ENCODE measurements around the gene SERPINA10. TPM values are rescaled to one million over a fixed set of nuclear protein-coding genes. Genes with fewer than 3 reads are reported as not detected.

SERPINA10 gene
- total RNA-seq, 1 experiment from 2014 or later, result 7.3 TPM

DNA sequence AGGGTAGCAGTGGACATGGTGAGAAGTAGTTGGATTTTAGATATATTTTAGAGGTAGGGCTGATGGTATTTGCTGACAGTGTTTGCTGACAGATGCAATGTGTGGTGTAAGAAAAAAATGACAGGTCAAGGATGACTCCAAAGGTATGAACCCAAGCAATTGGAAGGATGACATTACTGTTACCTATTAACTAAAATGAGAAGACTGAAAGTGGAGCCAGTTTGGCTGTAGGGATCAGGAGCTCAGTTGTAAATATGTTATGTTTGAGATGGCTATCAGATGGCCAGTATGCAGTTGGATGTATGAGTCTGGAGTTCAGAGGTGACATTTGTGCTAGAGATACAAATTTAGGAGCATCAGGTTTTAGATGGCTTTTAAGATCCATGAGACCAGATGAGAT lies 47.5 kb upstream of the SERPINA10 start:
- Mint-ChIP-seq H3K27me3 (ENCODE audit: insufficient read depth, unreplicated experiment) (no peaks in the 10 kb centered on the region), H3K4me3 (ENCODE audit: unreplicated experiment) (no peak overlapping the region), H3K27ac (ENCODE audit: unreplicated experiment) (peak overlapping the region; percentile 9), H3K4me1 (ENCODE audit: low read depth, unreplicated experiment) (peaks cover 21% of the 10 kb centered on the region), H3K36me3 (ENCODE audit: insufficient read depth, unreplicated experiment) (no peaks in the 10 kb centered on the region), H3K9me3 (ENCODE audit: unreplicated experiment) (no peaks in the 10 kb centered on the region)
- peak in 1 of 2 experiments; percentile 47 for DNase-seq
- Histone ChIP-seq H3K36me3 (ENCODE audit: control insufficient read depth, insufficient read depth, low read length) (no peaks in the 10 kb centered on the region), H3K9me3 (no peaks in the 10 kb centered on the region), H3K27me3 (replicated peaks; ENCODE audit: control insufficient read depth, insufficient read depth, low read length) (no peaks in the 10 kb centered on the region), H3K4me1 (peaks cover 27% of the 10 kb centered on the region), H3K4me3 (ENCODE audit: low read depth, low read length) (no peak overlapping the region)
- ChIA-PET CTCF (no interaction called here), POLR2A (no interaction called here)
- TF ChIP-seq, protein P1, sequence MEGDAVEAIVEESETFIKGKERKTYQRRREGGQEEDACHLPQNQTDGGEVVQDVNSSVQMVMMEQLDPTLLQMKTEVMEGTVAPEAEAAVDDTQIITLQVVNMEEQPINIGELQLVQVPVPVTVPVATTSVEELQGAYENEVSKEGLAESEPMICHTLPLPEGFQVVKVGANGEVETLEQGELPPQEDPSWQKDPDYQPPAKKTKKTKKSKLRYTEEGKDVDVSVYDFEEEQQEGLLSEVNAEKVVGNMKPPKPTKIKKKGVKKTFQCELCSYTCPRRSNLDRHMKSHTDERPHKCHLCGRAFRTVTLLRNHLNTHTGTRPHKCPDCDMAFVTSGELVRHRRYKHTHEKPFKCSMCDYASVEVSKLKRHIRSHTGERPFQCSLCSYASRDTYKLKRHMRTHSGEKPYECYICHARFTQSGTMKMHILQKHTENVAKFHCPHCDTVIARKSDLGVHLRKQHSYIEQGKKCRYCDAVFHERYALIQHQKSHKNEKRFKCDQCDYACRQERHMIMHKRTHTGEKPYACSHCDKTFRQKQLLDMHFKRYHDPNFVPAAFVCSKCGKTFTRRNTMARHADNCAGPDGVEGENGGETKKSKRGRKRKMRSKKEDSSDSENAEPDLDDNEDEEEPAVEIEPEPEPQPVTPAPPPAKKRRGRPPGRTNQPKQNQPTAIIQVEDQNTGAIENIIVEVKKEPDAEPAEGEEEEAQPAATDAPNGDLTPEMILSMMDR (IDR thresholded peaks at IDR 0.05; ENCODE audit: insufficient read depth in 1 of 2, low read depth in 1 of 2, low read length in 1 of 2, severe bottlenecking in 1 of 2, unreplicated experiment in 1 of 2), result no peak
- BruUV-seq (replicated peaks), result no TSS peak
- intact Hi-C loops (cut with micrococcal nuclease; ENCODE audit: unreplicated experiment), result loop anchor here (1.0 to 2.0 kb wide), 2 partner anchors 21 to 48 kb away; partner anchors contain the start of gene SERPINA10

DNA sequence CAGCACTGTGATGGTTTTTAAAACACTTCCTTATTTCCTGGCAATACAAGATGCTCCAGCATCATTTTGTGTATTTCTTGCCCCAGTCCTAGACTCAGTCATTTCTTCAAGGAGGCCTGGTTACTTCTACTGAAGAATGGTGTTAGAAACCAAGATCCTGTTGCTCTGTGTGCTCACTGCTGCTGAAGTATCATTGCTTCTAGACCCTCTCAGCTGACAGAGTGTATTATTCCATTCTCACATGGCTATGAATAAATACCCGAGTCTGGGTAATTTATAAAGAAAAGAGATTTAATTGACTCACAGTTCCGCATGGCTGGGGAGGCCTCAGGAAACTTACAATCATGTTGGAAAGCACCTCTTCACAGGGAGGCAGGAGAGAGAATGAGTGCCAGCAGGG lies 45.0 kb upstream of the SERPINA10 start:
- no peak overlapping the region for H3K27ac Mint-ChIP-seq (ENCODE audit: unreplicated experiment)
- H3K9me3 Mint-ChIP-seq (ENCODE audit: unreplicated experiment), result no peaks in the 10 kb centered on the region
- no TSS peak for BruUV-seq (replicated peaks)
- H3K27me3 Mint-ChIP-seq (ENCODE audit: insufficient read depth, unreplicated experiment), result no peaks in the 10 kb centered on the region
- ChIA-PET CTCF (no interaction called here), POLR2A (no interaction called here)
- H3K36me3 Mint-ChIP-seq (ENCODE audit: insufficient read depth, unreplicated experiment), result no peaks in the 10 kb centered on the region
- H3K4me3 ChIP-seq (ENCODE audit: low read depth, low read length), result no peak overlapping the region
- intact Hi-C loops (cut with micrococcal nuclease; ENCODE audit: unreplicated experiment), result no loop called here
- H3K36me3 ChIP-seq (ENCODE audit: control insufficient read depth, insufficient read depth, low read length), result no peaks in the 10 kb centered on the region
- TF ChIP-seq, protein P1 (IDR thresholded peaks at IDR 0.05; ENCODE audit: insufficient read depth in 1 of 2, low read depth in 1 of 2, low read length in 1 of 2, severe bottlenecking in 1 of 2, unreplicated experiment in 1 of 2), result no peak
- H3K4me3 Mint-ChIP-seq (ENCODE audit: unreplicated experiment), result no peak overlapping the region
- no peaks in the 10 kb centered on the region for H3K27me3 ChIP-seq (replicated peaks; ENCODE audit: control insufficient read depth, insufficient read depth, low read length)
- DNase-seq, result no peak
- H3K9me3 ChIP-seq, result no peaks in the 10 kb centered on the region
- H3K4me1 Mint-ChIP-seq (ENCODE audit: low read depth, unreplicated experiment), result peaks cover 21% of the 10 kb centered on the region
- H3K4me1 ChIP-seq, result peaks cover 21% of the 10 kb centered on the region

DNA sequence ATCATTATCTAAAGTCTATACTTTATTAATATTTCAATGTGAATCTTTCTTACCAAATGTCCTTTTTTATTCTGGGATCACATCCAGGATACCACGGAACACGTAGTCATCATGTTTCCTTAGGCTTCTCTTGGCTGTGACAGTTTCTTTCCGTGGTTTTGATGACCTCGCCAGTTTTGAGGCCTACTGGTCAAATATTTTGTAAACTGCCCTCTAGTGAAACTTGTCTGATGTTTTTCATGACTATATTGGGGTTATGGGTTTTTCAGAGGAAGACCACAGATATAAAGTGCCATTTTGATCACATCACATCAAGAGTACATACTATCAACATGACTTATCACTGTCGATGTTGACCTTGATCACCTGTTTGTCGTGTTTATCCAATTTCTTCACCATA lies 44.2 kb upstream of the SERPINA10 start:
- intact Hi-C loops (cut with micrococcal nuclease; ENCODE audit: unreplicated experiment), result no loop called here
- Mint-ChIP-seq H3K27me3 (ENCODE audit: insufficient read depth, unreplicated experiment) (no peaks in the 10 kb centered on the region), H3K4me3 (ENCODE audit: unreplicated experiment) (no peak overlapping the region), H3K27ac (ENCODE audit: unreplicated experiment) (no peak overlapping the region), H3K36me3 (ENCODE audit: insufficient read depth, unreplicated experiment) (no peaks in the 10 kb centered on the region), H3K9me3 (ENCODE audit: unreplicated experiment) (no peaks in the 10 kb centered on the region), H3K4me1 (ENCODE audit: low read depth, unreplicated experiment) (peaks cover 21% of the 10 kb centered on the region)
- CTCF ChIA-PET, result no interaction called here
- Histone ChIP-seq H3K27me3 (replicated peaks; ENCODE audit: control insufficient read depth, insufficient read depth, low read length) (no peaks in the 10 kb centered on the region), H3K4me1 (peaks cover 21% of the 10 kb centered on the region), H3K4me3 (ENCODE audit: low read depth, low read length) (no peak overlapping the region), H3K36me3 (ENCODE audit: control insufficient read depth, insufficient read depth, low read length) (no peaks in the 10 kb centered on the region), H3K9me3 (no peaks in the 10 kb centered on the region)
- BruUV-seq (replicated peaks), result no TSS peak
- POLR2A ChIA-PET, result no interaction called here
- no peak for DNase-seq
- TF ChIP-seq, protein P1 (IDR thresholded peaks at IDR 0.05; ENCODE audit: insufficient read depth in 1 of 2, low read depth in 1 of 2, low read length in 1 of 2, severe bottlenecking in 1 of 2, unreplicated experiment in 1 of 2), result no peak

All from Caco-2 (cell line).